Liver (tissue), 3 donors: ENCODE measurements around the gene FAP.

Experiments used
- TAF1 ChIP-seq: conservative IDR thresholded peaks from 2 replicates; pipeline ENCODE4 v1.6.1; 2016; ENCODE audit warnings: antibody characterized with exemption, mild to moderate bottlenecking
- TF ChIP-seq, protein P1 (sequence below): fragments of 150-350 bp; IDR thresholded peaks from 2 replicates; pipeline ENCODE4 v1.5.1; 2017; ENCODE audit warnings: improper control_type of control experiment, low read depth, low read length; ENCODE audit not compliant: missing input control
- TF ChIP-seq, protein P2 (sequence below): IDR thresholded peaks from 2 replicates; pipeline ENCODE4 v1.6.1; 2016; ENCODE audit warnings: antibody characterized with exemption, mild to moderate bottlenecking
- donor health status: healthy.
- donor health status: healthy.

- TF ChIP-seq, protein P1, sequence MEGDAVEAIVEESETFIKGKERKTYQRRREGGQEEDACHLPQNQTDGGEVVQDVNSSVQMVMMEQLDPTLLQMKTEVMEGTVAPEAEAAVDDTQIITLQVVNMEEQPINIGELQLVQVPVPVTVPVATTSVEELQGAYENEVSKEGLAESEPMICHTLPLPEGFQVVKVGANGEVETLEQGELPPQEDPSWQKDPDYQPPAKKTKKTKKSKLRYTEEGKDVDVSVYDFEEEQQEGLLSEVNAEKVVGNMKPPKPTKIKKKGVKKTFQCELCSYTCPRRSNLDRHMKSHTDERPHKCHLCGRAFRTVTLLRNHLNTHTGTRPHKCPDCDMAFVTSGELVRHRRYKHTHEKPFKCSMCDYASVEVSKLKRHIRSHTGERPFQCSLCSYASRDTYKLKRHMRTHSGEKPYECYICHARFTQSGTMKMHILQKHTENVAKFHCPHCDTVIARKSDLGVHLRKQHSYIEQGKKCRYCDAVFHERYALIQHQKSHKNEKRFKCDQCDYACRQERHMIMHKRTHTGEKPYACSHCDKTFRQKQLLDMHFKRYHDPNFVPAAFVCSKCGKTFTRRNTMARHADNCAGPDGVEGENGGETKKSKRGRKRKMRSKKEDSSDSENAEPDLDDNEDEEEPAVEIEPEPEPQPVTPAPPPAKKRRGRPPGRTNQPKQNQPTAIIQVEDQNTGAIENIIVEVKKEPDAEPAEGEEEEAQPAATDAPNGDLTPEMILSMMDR = no peak
- no peak for TF ChIP-seq TAF1
- TF ChIP-seq, protein P2, sequence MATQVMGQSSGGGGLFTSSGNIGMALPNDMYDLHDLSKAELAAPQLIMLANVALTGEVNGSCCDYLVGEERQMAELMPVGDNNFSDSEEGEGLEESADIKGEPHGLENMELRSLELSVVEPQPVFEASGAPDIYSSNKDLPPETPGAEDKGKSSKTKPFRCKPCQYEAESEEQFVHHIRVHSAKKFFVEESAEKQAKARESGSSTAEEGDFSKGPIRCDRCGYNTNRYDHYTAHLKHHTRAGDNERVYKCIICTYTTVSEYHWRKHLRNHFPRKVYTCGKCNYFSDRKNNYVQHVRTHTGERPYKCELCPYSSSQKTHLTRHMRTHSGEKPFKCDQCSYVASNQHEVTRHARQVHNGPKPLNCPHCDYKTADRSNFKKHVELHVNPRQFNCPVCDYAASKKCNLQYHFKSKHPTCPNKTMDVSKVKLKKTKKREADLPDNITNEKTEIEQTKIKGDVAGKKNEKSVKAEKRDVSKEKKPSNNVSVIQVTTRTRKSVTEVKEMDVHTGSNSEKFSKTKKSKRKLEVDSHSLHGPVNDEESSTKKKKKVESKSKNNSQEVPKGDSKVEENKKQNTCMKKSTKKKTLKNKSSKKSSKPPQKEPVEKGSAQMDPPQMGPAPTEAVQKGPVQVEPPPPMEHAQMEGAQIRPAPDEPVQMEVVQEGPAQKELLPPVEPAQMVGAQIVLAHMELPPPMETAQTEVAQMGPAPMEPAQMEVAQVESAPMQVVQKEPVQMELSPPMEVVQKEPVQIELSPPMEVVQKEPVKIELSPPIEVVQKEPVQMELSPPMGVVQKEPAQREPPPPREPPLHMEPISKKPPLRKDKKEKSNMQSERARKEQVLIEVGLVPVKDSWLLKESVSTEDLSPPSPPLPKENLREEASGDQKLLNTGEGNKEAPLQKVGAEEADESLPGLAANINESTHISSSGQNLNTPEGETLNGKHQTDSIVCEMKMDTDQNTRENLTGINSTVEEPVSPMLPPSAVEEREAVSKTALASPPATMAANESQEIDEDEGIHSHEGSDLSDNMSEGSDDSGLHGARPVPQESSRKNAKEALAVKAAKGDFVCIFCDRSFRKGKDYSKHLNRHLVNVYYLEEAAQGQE = no peak
These were observed 43.3 kb downstream of the FAP start for GRCh38 chr2:162199913-162200312.
